ENCODE data around the gene CBX1. TPM values are rescaled to one million over a fixed set of nuclear protein-coding genes. Genes with fewer than 3 reads are reported as not detected.
"Not testable (repeated sequence)": the region's sequence is repeated elsewhere in the genome, so short reads cannot be mapped to it uniquely, and the experiment has no call there.

Gene CBX1
- polyA plus RNA-seq, 10 donors: 75.5 to 124 (median 86.6) TPM

GRCh38 chr17:48053758-48054237 lies 47.5 kb downstream of the CBX1 start:
- DNase-seq: no peak

- DNase-seq: peak; percentile 61 to 79 (median 75)
Observed at GRCh38 chr17:48052956-48053757, 48.1 kb downstream of the CBX1 start.

- DNase-seq: peak; percentile 85 to 92 (median 85)
Observed at GRCh38 chr17:48051706-48052486, 49.4 kb downstream of the CBX1 start.

- no peak for DNase-seq
Observed at GRCh38 chr17:48051283-48051682, 50.0 kb downstream of the CBX1 start.

GRCh38 chr17:48048384-48049126 lies 52.7 kb downstream of the CBX1 start:
- DNase-seq: peak in 2 of 3 donors; percentile 81 to 85

- peak; percentile 99 to 100 (median 100) for DNase-seq
Observed at GRCh38 chr17:48047741-48048383, 53.4 kb downstream of the CBX1 start, which contains the start of gene NFE2L1. NFE2L1 (plus strand) TSS chr17:48048359; CDS start chr17:48051119, 2,760 bp downstream.

- no peak for DNase-seq
Observed at GRCh38 chr17:48047113-48047740, 54.1 kb downstream of the CBX1 start.

GRCh38 chr17:48046296-48046695 lies 55.0 kb downstream of the CBX1 start:
- DNase-seq: no peak

GRCh38 chr17:48045316-48046001 lies 55.8 kb downstream of the CBX1 start:
- peak in 2 of 3 donors; percentile 62 to 73 for DNase-seq

- no peak for DNase-seq
Observed at GRCh38 chr17:48044851-48045250, 56.4 kb downstream of the CBX1 start.

- DNase-seq: no peak
Observed at GRCh38 chr17:48043176-48043575, 58.1 kb downstream of the CBX1 start.

GRCh38 chr17:48038687-48039086 lies 62.6 kb downstream of the CBX1 start:
- DNase-seq: no peak

GRCh38 chr17:48037838-48038323 lies 63.4 kb downstream of the CBX1 start:
- peak in 1 of 3 donors; percentile 65 for DNase-seq

- DNase-seq: peak in 2 of 3 donors; percentile 51 to 78
Observed at GRCh38 chr17:48037036-48037837, 64.0 kb downstream of the CBX1 start, which contains the start of gene COPZ2. COPZ2 (minus strand) TSS chr17:48037797; CDS start chr17:48037777, 20 bp downstream.

- DNase-seq: no peak
Observed at GRCh38 chr17:48036693-48037035, 64.6 kb downstream of the CBX1 start.

- not testable (repeated sequence) for DNase-seq
Observed at GRCh38 chr17:48034734-48035133, 66.5 kb downstream of the CBX1 start.

- DNase-seq: no peak
Observed at GRCh38 chr17:48031966-48032365, 69.3 kb downstream of the CBX1 start.

- DNase-seq: peak in 2 of 3 donors; percentile 70 to 73
Observed at GRCh38 chr17:48030531-48030930, 70.7 kb downstream of the CBX1 start.

GRCh38 chr17:48028736-48029135 lies 72.5 kb downstream of the CBX1 start:
- DNase-seq: no peak

All from muscle of back (tissue), 11 donors.